Smooth muscle cell (in vitro differentiated cells): ENCODE measurements around the gene ARVCF. TPM values are rescaled to one million over a fixed set of nuclear protein-coding genes. Genes with fewer than 3 reads are reported as not detected.

Source experiments
- DNase-seq: peaks from one replicate; lab custom pipeline; 2025; ENCODE audit not compliant: unreplicated experiment; lab: John Stamatoyannopoulos, UW
- H2AFZ ChIP-seq: fragments of 200-600 bp; sonication (generic); 2 replicates; pipeline ENCODE4 v1.6.0; 2016; ENCODE audit warnings: antibody characterized with exemption, low read depth, mild to moderate bottlenecking
- H3F3A ChIP-seq: fragments of 200-600 bp; sonication (generic); 2 replicates; pipeline ENCODE4 v1.6.0; 2017; ENCODE audit warnings: antibody characterized with exemption, low read depth
- H3K27ac ChIP-seq: fragments of 200-600 bp; sonication (generic); 2 replicates; pipeline ENCODE4 v1.5.1; 2016; ENCODE audit warnings: low read depth, mild to moderate bottlenecking
- H3K27me3 ChIP-seq: fragments of 200-600 bp; sonication (generic); 2 replicates; pipeline ENCODE4 v1.6.1; 2016; ENCODE audit warnings: low read depth, mild to moderate bottlenecking
- H3K36me3 ChIP-seq: fragments of 200-600 bp; sonication (generic); 2 replicates; pipeline ENCODE4 v1.5.1; 2016; ENCODE audit warnings: low read depth
- H3K4me1 ChIP-seq: fragments of 200-600 bp; sonication (generic); 2 replicates; pipeline ENCODE4 v1.5.1; 2016; ENCODE audit warnings: low read depth
- H3K4me2 ChIP-seq: fragments of 200-600 bp; sonication (generic); 2 replicates; pipeline ENCODE4 v1.6.0; 2016; ENCODE audit warnings: mild to moderate bottlenecking
- H3K4me3 ChIP-seq: fragments of 200-600 bp; sonication (generic); 2 replicates; pipeline ENCODE4 v1.5.1; 2016; ENCODE audit warnings: mild to moderate bottlenecking
- H3K79me2 ChIP-seq: fragments of 200-600 bp; sonication (generic); 2 replicates; pipeline ENCODE4 v1.6.0; 2016; ENCODE audit warnings: low read depth, mild to moderate bottlenecking
- H3K9ac ChIP-seq: fragments of 200-600 bp; sonication (generic); 2 replicates; pipeline ENCODE4 v1.6.0; 2016; ENCODE audit warnings: low read depth
- H3K9me3 ChIP-seq: fragments of 200-600 bp; sonication (generic); replicated peaks from 2 replicates; pipeline ENCODE4 v1.5.1; 2016; ENCODE audit warnings: low read depth
- H4K20me1 ChIP-seq: fragments of 200-600 bp; sonication (generic); 2 replicates; pipeline ENCODE4 v1.6.0; 2016; ENCODE audit warnings: low read depth
- CTCF ChIP-seq: fragments of 200-600 bp; sonication (generic); IDR thresholded peaks from 2 replicates; pipeline ENCODE4 v1.5.1; 2017; ENCODE audit warnings: borderline replicate concordance, mild to moderate bottlenecking, antibody characterized with exemption; ENCODE audit not compliant: insufficient read depth, poor library complexity, severe bottlenecking
- WGBS: methylation state at CpG from one replicate; pipeline ENCODE4 v1.1.7; 2016; ENCODE audit warnings: low lambda C conversion rate; 5-methylcytosine and 5-hydroxymethylcytosine counted together
- polyA plus RNA-seq: library from polyadenylated mRNA; unstranded; fragments of >200 nt; fragmentation: Nextera tagmentation; extraction: Ambion mirVana; gene quantifications from 2 replicates; pipeline ENCODE4 v1.2.1, GENCODE V29; 2016
- total RNA-seq: library from RNA; depleted of rRNA; stranded (reverse); fragments of >200 nt; gene quantifications from 2 replicates; pipeline ENCODE4 v1.2.3, GENCODE V29; 2014

Gene ARVCF
- total and polyA plus RNA-seq, 2 experiments from 2014 or later, result 5.4 to 10.6 TPM

GRCh38 chr22:19930551-19931486 lies 85.8 kb downstream of the ARVCF start:
- Histone ChIP-seq H3K27ac (no peak overlapping the region), H3K4me1 (no peaks in the 10 kb centered on the region), H3K27me3 (no peaks in the 10 kb centered on the region), H3K4me3 (no peak overlapping the region), H3K9ac (no peak overlapping the region), H3K36me3 (no peaks in the 10 kb centered on the region), H3K9me3 (no peaks in the 10 kb centered on the region), H3F3A (no peaks in the 10 kb centered on the region), H4K20me1 (no peaks in the 10 kb centered on the region), H3K4me2 (no peak overlapping the region), H2AFZ (no peak overlapping the region), H3K79me2 (no peaks in the 10 kb centered on the region)
- TF ChIP-seq CTCF, result no peak
- no peak for DNase-seq
- WGBS, result 88% methylated on average over 21 of the region's 21 CpGs

GRCh38 chr22:19929586-19930550 lies 86.8 kb downstream of the ARVCF start:
- Histone ChIP-seq H3F3A (no peaks in the 10 kb centered on the region), H3K4me2 (no peak overlapping the region), H3K9me3 (no peaks in the 10 kb centered on the region), H3K27ac (no peak overlapping the region), H3K79me2 (no peaks in the 10 kb centered on the region), H3K27me3 (no peaks in the 10 kb centered on the region), H4K20me1 (no peaks in the 10 kb centered on the region), H2AFZ (no peak overlapping the region), H3K4me1 (no peaks in the 10 kb centered on the region), H3K36me3 (no peaks in the 10 kb centered on the region), H3K4me3 (no peak overlapping the region), H3K9ac (no peak overlapping the region)
- no peak for DNase-seq
- TF ChIP-seq CTCF, result no peak
- 96% methylated on average over 21 of the region's 21 CpGs for WGBS

- DNase-seq, result no peak
- 93% methylated on average over 11 of the region's 11 CpGs for WGBS
Measured at GRCh38 chr22:19928207-19928606, 88.4 kb downstream of the ARVCF start.

More at GRCh38 chr22:19928207-19928606, 88.4 kb downstream of the ARVCF start:
- Histone ChIP-seq H3K27me3 (no peaks in the 10 kb centered on the region), H3K79me2 (no peaks in the 10 kb centered on the region), H3K27ac (no peak overlapping the region), H3K4me2 (no peak overlapping the region), H3K9ac (no peak overlapping the region), H3F3A (no peaks in the 10 kb centered on the region), H3K9me3 (no peaks in the 10 kb centered on the region), H3K36me3 (no peaks in the 10 kb centered on the region), H3K4me1 (no peaks in the 10 kb centered on the region), H2AFZ (no peak overlapping the region), H3K4me3 (no peak overlapping the region), H4K20me1 (no peaks in the 10 kb centered on the region)
- no peak for TF ChIP-seq CTCF
